PC-9 (cell line): Measurements from ENCODE around the gene SUPT5H. TPM values are rescaled to one million over a fixed set of nuclear protein-coding genes. Genes with fewer than 3 reads are reported as not detected.
"Not testable (repeated sequence)": the region's sequence is repeated elsewhere in the genome, so short reads cannot be mapped to it uniquely, and the experiment has no call there.

Experiments
- BruUV-seq: library from RNA; stranded (reverse); fragments of 400-500 nt; replicated peaks from 2 replicates; lab custom pipeline; 2021; lab: Mats Ljungman, UMichigan
- CTCF ChIA-PET: fragments of 300-600 bp; sonication (Branson Sonifier 250); formaldehyde crosslinking; loops from one replicate; lab custom pipeline; 2022; ENCODE audit warnings: antibody characterized with exemption; lab: Charles Lee
- POLR2A ChIA-PET: fragments of 300-600 bp; sonication (Branson Sonifier 250); formaldehyde crosslinking; loops from one replicate; lab custom pipeline; 2022; ENCODE audit warnings: antibody characterized with exemption; ENCODE audit not compliant: unreplicated experiment; lab: Charles Lee
- DNase-seq, 2 experiments: peaks; one replicate each; pipeline versions ENCODE4 v3.0.0 to v3.0.0-alpha.2; 2015 to 2022; ENCODE audit warnings: mixed read lengths in 1 of 2
- H2AFZ ChIP-seq: fragments of 200-600 bp; sonication (generic); 2 replicates; pipeline ENCODE4 v1.8.1; 2017; ENCODE audit warnings: antibody characterized with exemption
- H3F3A ChIP-seq: fragments of 200-600 bp; sonication (generic); 2 replicates; pipeline ENCODE4 v1.8.1; 2017; ENCODE audit warnings: antibody characterized with exemption, mild to moderate bottlenecking, low read depth; ENCODE audit not compliant: insufficient read depth
- H3K27ac ChIP-seq: fragments of 200-600 bp; sonication (generic); 2 replicates; pipeline ENCODE4 v1.6.1; 2016; ENCODE audit warnings: mixed run types
- H3K27me3 ChIP-seq: fragments of 200-600 bp; sonication (generic); 2 replicates; pipeline ENCODE4 v1.6.1; 2016; ENCODE audit warnings: low read depth, mixed run types; ENCODE audit not compliant: insufficient read depth
- H3K36me3 ChIP-seq: fragments of 200-600 bp; sonication (generic); 2 replicates; pipeline ENCODE4 v1.6.1; 2016; ENCODE audit warnings: low read depth, mixed run types
- H3K4me1 ChIP-seq: fragments of 200-600 bp; sonication (generic); replicated peaks from 2 replicates; pipeline ENCODE4 v1.6.1; 2016; ENCODE audit warnings: mixed run types; ENCODE audit not compliant: insufficient read depth
- H3K4me2 ChIP-seq: fragments of 200-600 bp; sonication (generic); 2 replicates; pipeline ENCODE4 v1.6.1; 2017; ENCODE audit warnings: mixed run types
- H3K4me3 ChIP-seq: fragments of 200-600 bp; sonication (generic); 2 replicates; pipeline ENCODE4 v1.6.1; 2016; ENCODE audit warnings: mixed run types
- H3K79me2 ChIP-seq: fragments of 200-600 bp; sonication (generic); 2 replicates; pipeline ENCODE4 v1.6.1; 2017; ENCODE audit warnings: low read depth, mixed run types
- H3K9me2 ChIP-seq: fragments of 200-600 bp; sonication (generic); 2 replicates; pipeline ENCODE4 v1.8.1; 2017; ENCODE audit warnings: mild to moderate bottlenecking; ENCODE audit not compliant: insufficient read depth
- H3K9me3 ChIP-seq: fragments of 200-600 bp; sonication (generic); 2 replicates; pipeline ENCODE4 v1.8.1; 2016; ENCODE audit warnings: low read depth; ENCODE audit not compliant: insufficient read depth
- H4K20me1 ChIP-seq: fragments of 200-600 bp; sonication (generic); 2 replicates; pipeline ENCODE4 v1.8.1; 2017; ENCODE audit not compliant: insufficient read depth
- CTCF ChIP-seq: fragments of 200-600 bp; sonication (generic); conservative IDR thresholded peaks from 2 replicates; pipeline ENCODE4 v1.6.1; 2017; ENCODE audit warnings: mixed run types, antibody characterized with exemption, mild to moderate bottlenecking, moderate library complexity
- EZH2 ChIP-seq: fragments of 200-600 bp; sonication (generic); IDR thresholded peaks from 2 replicates; pipeline ENCODE4 v1.8.0; 2017; ENCODE audit warnings: antibody characterized with exemption, low read depth
- intact Hi-C: fragments of 100-400 bp; cut with micrococcal nuclease; formaldehyde crosslinking; loops from one replicate; pipeline ENCODE4 v1.10.0; 2022; ENCODE audit not compliant: unreplicated experiment
- total RNA-seq: library from RNA; stranded (reverse); gene quantifications from 2 replicates; pipeline ENCODE4 v1.2.3, GENCODE V29; 2021

The SUPT5H gene
- total RNA-seq, 1 experiment from 2014 or later = 118 TPM

- ChIA-PET CTCF (no interaction called here), POLR2A (interaction anchor here (0.6 to 0.7 kb wide), 2 partner anchors 10 to 45 kb away, joined by 3 read pairs; no protein-coding TSS in a partner anchor)
- Histone ChIP-seq H3K79me2 (peaks cover 85% of the 10 kb centered on the region), H3K9me3 (no peaks in the 10 kb centered on the region), H3K4me1 (peaks cover 24% of the 10 kb centered on the region), H3K27ac (no peak overlapping the region), H3K27me3 (no peaks in the 10 kb centered on the region), H3K9me2 (no peaks in the 10 kb centered on the region), H3K4me3 (no peak overlapping the region), H3F3A (peaks cover 22% of the 10 kb centered on the region; the same call in 1 of the 2 replicates), H3K36me3 (peaks cover 31% of the 10 kb centered on the region), H4K20me1 (peaks cover 53% of the 10 kb centered on the region), H3K4me2 (no peak overlapping the region), H2AFZ (no peak overlapping the region)
- intact Hi-C loops = loop anchor here (5.0 to 10.0 kb wide), 3 partner anchors 33 to 316 kb away; partner anchors contain the start of genes MED29, PAF1 and TIMM50
- no peak for DNase-seq
- no TSS peak for BruUV-seq
- TF ChIP-seq EZH2 (no peak), CTCF (no peak)
Measured at GRCh38 chr19:39449116-39449797, 3.9 kb downstream of the SUPT5H start.

DNA sequence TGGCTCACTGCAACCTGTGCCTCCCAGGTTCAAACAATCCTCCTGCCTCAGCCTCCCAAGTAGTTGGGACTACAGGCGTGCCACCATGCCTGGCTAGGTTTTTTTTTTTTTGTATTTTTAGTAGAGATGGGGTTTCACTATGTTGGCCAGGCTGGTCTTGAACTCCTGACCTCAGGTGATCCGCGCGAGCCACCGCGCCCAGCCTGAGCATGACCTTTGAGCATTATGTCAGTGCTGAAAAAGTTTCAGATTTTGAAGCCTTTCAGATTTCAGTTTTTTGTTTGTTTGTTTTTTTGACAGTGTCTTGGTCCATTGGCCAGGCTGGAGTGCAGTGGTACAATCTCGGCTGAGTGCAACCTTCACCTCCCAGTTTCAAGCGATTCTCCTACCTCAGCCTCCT is 5.9 kb downstream of the SUPT5H start:
- H3K9me3 ChIP-seq, H3K9me2 ChIP-seq, H3K4me2 ChIP-seq, H3K27me3 ChIP-seq, POLR2A ChIA-PET, H3K4me3 ChIP-seq, H3K27ac ChIP-seq, H2AFZ ChIP-seq, BruUV-seq, intact Hi-C loops, CTCF ChIA-PET, DNase-seq: not testable (repeated sequence)
- peaks cover 37% of the 10 kb centered on the region for H3K36me3 ChIP-seq
- peaks cover 68% of the 10 kb centered on the region for H4K20me1 ChIP-seq
- H3K79me2 ChIP-seq = peaks cover 76% of the 10 kb centered on the region
- peaks cover 24% of the 10 kb centered on the region for H3K4me1 ChIP-seq
- H3F3A ChIP-seq = peaks cover 17% of the 10 kb centered on the region; the same call in 1 of the 2 replicates

DNA sequence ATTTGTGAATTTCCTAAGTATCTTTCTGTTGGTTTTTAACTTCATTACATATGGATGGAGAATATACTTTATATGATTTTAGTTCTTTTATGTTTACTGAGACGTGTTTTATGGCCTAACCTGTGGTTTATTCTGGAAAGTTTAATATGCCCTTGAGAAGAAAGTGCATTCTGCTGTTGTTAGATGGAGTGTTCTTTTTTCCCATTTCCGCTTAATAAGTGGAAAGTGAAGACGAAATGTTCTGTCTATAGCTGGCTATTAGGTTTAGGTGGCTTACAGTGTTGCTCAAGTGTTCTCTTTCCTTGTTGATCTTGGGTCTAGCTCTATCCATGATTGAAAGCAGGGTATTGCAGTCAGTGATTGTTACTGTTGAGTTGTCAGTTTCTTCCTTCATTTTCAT is 18.0 kb downstream of the SUPT5H start:
- DNase-seq = no peak
- Histone ChIP-seq H3K36me3 (peaks cover 20% of the 10 kb centered on the region; the same call in 1 of the 2 replicates), H3K4me1 (no peaks in the 10 kb centered on the region), H2AFZ (no peak overlapping the region), H3K27me3 (no peaks in the 10 kb centered on the region), H3K9me2 (no peaks in the 10 kb centered on the region), H3K4me2 (no peak overlapping the region), H3K79me2 (no peaks in the 10 kb centered on the region), H3F3A (peaks cover 3% of the 10 kb centered on the region; the same call in 1 of the 2 replicates), H3K9me3 (no peaks in the 10 kb centered on the region), H3K27ac (no peak overlapping the region), H3K4me3 (no peak overlapping the region), H4K20me1 (peaks cover under 1% of the 10 kb centered on the region; the same call in 1 of the 2 replicates)
- BruUV-seq = no TSS peak
- intact Hi-C loops = no loop called here
- CTCF ChIA-PET = no interaction called here
- POLR2A ChIA-PET = no interaction called here
- TF ChIP-seq CTCF (no peak), EZH2 (no peak)
